ENCODE measurements around the gene SC5D.
A peak's percentile ranks its signal among the peaks of the same experiment; 100 is the strongest.

The SC5D gene

DNA sequence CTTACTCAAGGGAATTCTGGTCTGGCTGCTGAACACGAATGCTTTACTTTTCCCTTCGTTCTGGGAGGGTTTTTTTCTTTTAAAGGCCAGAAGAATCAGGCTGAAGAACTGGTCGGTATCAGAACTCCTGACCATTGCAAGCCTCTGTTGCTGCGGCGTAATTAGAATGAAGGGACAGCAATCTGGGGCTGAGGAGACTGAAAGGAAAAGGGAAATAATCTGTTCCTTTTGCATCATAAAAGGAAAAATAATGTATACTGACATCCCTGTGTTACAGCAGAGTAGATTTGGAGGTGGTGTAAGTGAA lies 670 bp downstream of the SC5D start:
- DNase-seq (ENCODE audit: low spot score) = no peak

GRCh38 chr11:121295246-121296029 lies 2.9 kb downstream of the SC5D start:
- DNase-seq (ENCODE audit: low spot score) = no peak

GRCh38 chr11:121297872-121298271 lies 5.3 kb downstream of the SC5D start:
- no peak for DNase-seq (ENCODE audit: low spot score)

- no peak for DNase-seq (ENCODE audit: low spot score)
Measured at GRCh38 chr11:121298774-121299173, 6.2 kb downstream of the SC5D start.

DNA sequence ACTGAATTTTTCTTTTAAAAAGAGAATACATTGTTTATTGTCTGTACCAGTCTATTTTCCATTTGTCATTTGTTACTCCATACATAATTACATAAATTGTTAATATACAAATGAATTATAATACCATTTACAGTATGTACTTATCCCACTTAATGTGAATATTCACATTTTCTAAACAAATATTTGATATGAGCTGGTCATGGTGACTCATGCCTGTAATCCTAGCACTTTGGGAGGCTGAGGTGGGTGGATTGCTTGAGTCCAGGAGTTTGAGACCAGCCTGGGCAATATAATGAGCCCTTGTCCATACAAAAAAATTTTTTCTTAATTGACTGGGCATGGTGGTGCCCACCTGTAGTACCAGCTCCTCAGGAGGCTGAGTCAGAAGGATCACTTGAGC lies 6.8 kb downstream of the SC5D start:
- no peak for DNase-seq (ENCODE audit: low spot score)

GRCh38 chr11:121300313-121300971 lies 7.9 kb downstream of the SC5D start:
- no peak for DNase-seq (ENCODE audit: low spot score)

- no peak for DNase-seq (ENCODE audit: low spot score)
Measured at GRCh38 chr11:121300972-121301699, 8.6 kb downstream of the SC5D start.

DNA sequence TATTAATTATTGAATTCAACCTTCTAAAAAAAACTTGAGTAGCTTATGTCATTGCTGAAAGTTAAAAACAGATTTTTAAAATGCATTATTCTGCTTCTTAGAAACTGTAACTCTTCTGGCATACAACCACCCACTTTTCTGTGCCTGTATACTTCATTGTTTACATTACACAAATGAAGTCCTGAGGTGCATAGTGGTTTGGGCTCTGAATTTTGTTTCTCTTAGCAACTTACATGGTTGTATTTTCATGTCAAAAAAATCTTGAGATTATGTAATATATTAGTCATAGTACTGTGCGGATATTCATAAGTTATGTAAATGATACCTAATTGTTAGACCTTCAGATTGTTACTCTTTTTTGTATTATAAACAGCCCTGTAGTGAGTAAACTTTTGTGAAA lies 12.2 kb downstream of the SC5D start:
- no peak for DNase-seq (ENCODE audit: low spot score)

- DNase-seq (ENCODE audit: low spot score) = no peak
Measured at GRCh38 chr11:121308816-121309215, 16.2 kb downstream of the SC5D start.

DNA sequence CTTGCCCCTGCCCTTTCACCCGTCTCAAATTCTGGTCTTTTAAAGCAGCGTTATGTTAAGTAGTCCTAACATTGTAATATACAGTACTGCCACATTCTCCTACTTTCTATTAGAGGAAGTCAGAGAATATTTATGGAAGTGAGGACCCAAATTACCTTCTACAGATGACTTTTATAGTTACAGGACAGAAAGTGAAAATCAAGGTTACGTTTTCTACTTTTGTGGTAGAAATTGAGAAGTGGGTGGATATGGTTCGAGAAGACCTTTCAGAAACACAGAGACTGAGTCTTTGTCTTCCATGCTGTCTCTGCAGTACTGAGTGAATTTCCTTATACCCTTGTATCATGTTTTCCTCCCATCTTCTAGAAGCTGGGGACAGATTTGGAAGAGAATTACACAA lies 17.1 kb downstream of the SC5D start:
- no peak for DNase-seq (ENCODE audit: low spot score)

DNA sequence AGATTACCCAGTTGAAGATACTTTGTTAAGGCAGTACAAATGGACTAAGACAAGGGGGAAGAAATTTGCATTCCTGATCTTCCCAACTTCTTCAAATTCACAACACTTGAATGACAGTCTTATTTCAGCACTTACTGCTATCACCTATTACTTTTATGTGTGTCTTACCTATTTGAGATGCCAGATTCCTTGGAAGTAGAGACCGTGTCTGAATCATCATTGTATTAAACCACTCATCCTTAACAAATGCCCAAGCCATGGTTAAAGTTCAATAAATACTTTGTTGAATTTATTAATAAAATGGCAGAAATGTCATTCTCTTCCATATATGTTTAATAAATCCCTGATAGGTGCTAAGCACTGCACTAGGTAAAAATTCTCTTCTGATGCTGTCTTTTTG lies 18.3 kb downstream of the SC5D start:
- no peak for DNase-seq (ENCODE audit: low spot score)

GRCh38 chr11:121311373-121311772 lies 18.8 kb downstream of the SC5D start:
- DNase-seq (ENCODE audit: low spot score) = no peak

DNA sequence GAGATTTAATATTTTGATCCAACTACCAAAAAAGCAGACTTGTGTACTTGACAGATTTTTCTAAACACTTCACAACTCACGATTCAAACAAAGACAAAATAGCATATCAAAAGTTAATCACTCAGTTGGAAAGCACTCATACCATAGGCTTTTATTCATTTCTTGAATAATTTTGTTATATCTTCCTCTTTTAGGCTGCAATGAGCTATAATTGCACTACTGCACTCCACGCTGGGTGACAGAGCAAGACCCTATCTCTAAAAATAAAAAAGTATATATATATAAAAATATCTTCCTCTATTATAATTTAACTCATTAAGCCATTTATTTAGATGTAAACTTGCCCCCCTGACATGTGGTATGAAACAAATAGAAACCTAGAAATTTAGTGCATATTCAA lies 19.9 kb downstream of the SC5D start:
- DNase-seq (ENCODE audit: low spot score) = no peak

DNA sequence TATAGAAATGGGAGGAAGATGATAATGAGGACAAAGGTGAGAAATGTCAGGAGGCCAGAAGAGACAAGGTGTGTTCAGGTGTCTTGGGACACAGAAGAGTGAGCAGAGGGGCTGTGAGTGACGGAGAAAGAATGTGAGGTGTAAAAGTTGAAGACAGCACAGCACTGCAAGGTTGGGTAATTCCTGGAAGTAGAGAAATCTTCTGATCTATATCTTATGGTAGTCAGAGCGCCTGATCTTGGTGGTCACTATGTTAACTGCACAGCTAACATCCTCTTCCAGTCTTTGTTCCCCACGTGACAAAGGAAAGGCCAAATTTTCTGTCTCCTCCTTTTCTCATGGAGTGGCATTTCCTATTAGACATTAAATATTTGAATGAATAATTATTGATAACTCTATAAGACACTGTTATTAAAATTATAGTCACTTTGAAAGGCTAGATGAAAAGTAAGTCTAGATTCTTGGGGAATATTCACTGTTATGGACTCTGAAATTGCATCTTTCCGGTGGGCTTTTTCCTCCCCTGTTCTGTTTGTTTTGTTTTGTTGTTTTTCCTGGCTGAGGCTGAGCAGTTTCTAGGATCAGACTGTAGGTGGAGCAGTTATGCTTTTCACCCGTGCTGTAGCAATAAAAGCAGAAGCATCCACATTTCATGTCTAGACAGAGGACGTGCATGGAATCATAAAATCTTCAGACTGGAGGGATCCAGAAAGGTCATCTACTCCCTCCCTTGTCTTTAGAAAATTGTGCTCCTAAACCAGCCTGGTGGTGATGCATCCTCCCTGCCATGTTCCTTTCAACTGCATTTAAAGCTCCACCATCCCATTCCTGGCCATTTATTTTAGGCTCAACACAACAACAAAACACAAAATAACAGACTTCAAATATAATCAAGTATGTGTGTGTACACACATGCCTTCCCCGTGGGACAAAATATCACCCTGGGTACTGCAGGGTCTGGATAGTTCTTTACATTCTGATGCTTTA lies 26.6 kb downstream of the SC5D start:
- peak; percentile 56 for DNase-seq (ENCODE audit: low spot score)

- peak; percentile 51 for DNase-seq (ENCODE audit: low spot score)
Measured at GRCh38 chr11:121321614-121322243, 29.2 kb downstream of the SC5D start.

DNA sequence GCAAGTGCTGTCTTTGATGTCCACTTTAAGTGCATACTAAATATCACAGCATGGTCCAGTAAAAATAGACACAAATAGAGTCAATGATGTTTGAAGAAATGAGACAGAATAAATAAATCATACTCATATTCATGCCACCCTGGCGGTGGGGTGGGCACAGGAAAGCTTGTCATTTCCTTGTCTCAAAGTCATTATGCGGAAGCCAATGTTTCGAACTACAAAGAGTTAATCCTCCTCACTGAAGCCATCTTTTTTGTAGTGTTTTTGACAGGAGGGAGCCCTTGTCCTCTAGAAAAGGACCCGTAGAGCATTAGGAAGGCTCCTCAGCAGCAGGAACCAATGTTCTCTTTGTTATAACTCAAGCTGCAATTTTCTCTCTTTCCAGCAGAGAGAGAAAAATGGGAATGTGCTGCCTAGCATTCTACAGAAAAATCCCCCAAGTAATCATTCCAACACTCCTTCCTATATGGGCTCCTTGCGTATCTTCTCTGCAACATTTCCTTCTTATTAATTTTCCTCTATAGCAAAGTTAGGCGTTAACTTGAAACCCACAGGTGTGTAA lies 30.6 kb downstream of the SC5D start:
- no peak for DNase-seq (ENCODE audit: low spot score)

DNA sequence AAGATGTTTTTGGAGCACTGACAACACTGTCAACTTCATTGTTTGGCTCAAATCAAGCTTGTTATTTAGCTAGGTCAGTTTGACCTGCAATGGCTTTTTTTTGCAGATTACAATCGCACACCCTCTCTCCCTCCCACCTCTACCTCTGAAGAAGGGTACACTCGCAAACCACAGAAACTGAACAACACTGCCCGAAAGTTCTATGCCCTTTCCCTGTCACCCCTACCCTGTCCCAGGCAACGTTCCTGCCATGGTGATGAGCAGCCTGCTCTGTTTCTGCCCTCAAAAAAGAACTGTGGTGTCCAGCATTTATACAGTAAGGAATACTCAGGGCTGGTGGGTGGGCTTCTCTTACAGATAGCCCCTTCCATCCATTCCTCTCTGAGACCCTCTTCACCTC lies 33.7 kb downstream of the SC5D start:
- DNase-seq (ENCODE audit: low spot score) = no peak

GRCh38 chr11:121327553-121327952 lies 35.0 kb downstream of the SC5D start:
- DNase-seq (ENCODE audit: low spot score) = no peak

DNA sequence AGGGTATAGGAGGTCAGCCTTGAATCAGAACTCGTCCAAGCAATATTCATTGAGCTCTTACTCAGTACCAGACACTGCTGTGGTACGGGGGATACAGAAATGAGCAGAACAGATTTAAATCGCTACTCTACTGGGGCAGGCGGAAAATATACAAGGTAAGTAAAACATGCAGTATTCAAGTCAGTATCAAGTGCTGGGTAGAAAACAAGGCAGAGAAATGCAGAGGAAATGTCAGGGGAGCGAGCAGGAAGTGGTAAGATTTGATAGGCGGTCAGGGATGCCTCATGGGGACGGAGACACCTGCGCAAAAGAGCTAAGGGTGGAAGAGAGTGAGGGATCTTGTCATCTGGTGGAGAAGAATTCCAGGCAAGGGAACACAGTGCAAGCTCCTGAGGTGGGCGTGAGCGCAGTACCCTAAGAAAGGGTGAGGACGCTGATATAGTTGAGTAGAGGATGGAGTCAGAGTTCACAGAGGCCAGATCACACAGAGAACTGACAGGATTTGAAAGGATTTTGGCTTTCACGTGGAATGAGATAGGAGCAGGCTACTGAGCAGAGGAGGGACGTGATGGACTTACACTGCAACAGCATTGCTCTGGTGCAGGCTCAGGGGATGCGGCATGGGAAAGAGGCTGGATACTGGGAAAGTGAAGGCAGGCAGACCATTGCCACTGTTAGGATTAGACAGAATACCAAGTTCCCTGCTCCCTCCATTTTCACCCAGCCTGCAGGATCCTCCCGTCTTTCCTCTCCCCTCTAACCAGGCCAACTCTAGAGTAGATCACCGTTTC lies 35.8 kb downstream of the SC5D start:
- peak; percentile 39 for DNase-seq (ENCODE audit: low spot score)

GRCh38 chr11:121328967-121329679 lies 36.6 kb downstream of the SC5D start:
- DNase-seq (ENCODE audit: low spot score) = no peak
